GM19043 (cell line): ENCODE measurements around the gene USP14.

Source experiments
- ATAC-seq: cut with Tn5 transposase; IDR thresholded peaks from one replicate; pipeline ENCODE4 v1.9.1; 2021; ENCODE audit warnings: low read depth; ENCODE audit not compliant: unreplicated experiment

Gene USP14

DNA sequence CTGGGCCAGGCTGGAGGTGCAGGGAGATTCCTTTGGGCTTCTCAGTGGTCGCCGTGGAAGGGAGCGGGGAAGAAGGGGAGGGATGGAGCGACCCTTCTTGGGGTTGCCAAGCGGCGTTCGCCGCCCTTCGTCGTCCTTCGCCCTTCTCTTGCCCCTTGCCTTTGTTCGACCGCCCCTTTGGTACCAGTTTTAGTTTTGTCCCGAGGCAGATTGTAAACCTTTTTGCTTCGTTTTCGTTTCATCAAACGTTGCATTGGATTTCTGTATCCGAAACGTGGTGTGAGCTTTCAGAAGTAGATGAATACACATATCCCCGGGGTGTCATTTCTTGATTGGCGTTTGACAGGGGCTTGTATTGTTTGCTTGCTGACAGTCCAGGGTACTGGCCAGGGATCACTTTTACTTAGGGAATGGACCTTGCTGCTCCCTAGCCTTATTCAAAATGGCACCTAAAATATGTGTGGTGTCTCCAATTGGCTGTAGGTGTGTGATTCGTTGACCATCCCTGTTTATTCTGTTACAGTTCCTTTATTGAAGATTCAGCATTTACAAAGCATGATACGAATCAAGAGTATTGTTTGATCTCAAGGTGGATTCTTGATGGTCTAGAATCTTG lies 788 bp downstream of the USP14 start:
- no peak for ATAC-seq

- ATAC-seq: no peak
These were observed 1.6 kb downstream of the USP14 start for GRCh38 chr18:159933-160332.

GRCh38 chr18:160831-161570 lies 2.6 kb downstream of the USP14 start:
- ATAC-seq: no peak

GRCh38 chr18:172361-172760 lies 14.0 kb downstream of the USP14 start:
- ATAC-seq: no peak

- ATAC-seq: no peak
These were observed 21.1 kb downstream of the USP14 start for GRCh38 chr18:179499-179898.

- ATAC-seq: no peak
These were observed 23.4 kb downstream of the USP14 start for GRCh38 chr18:181711-182110.

GRCh38 chr18:183769-184168 lies 25.4 kb downstream of the USP14 start:
- ATAC-seq: no peak

DNA sequence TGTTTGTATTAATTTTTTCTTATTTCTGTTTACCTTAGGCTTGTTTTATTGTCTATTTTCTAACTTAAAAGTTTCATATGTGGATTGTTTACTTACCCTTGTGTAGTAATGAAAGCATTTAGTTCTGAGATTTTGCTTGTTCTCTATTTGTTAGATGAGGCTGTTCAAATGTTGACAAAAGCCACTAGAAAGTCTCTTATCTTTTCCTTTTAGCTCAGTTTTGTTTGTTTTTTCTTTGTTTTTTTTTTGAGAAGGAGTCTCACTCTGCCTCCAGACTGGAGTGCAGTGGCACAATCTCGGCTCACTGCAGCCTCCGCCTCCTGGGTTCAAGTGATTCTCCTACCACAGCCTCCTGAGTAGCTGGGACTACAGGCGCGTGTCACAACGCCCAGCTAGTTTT lies 30.9 kb downstream of the USP14 start:
- ATAC-seq: no peak

GRCh38 chr18:191725-192124 lies 33.4 kb downstream of the USP14 start:
- ATAC-seq: no peak

GRCh38 chr18:192801-193200 lies 34.4 kb downstream of the USP14 start:
- ATAC-seq: no peak

DNA sequence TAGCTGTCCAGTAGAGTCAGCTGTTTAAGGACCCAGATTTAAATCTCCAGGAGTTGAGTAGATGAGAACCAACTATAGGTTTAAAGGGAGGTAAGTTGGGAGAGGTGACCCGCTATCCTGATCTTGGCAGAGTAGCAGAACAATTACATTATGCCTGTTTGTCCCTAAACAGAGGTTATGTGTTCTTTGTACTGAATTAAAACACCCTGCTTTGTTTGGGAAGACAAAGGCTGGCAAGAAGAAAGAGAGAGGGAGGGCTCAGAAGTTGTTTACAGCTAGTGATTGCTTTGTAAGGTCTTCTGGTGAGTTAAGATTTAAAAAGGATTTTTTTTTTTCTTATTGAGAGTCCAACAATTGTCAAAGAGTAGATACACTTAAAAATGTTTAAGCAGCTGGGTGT lies 37.3 kb downstream of the USP14 start:
- ATAC-seq: no peak

GRCh38 chr18:199214-199613 lies 40.9 kb downstream of the USP14 start:
- no peak for ATAC-seq

GRCh38 chr18:199768-200167 lies 41.4 kb downstream of the USP14 start:
- ATAC-seq: no peak

- ATAC-seq: no peak
These were observed 51.7 kb downstream of the USP14 start for GRCh38 chr18:210075-210474.

DNA sequence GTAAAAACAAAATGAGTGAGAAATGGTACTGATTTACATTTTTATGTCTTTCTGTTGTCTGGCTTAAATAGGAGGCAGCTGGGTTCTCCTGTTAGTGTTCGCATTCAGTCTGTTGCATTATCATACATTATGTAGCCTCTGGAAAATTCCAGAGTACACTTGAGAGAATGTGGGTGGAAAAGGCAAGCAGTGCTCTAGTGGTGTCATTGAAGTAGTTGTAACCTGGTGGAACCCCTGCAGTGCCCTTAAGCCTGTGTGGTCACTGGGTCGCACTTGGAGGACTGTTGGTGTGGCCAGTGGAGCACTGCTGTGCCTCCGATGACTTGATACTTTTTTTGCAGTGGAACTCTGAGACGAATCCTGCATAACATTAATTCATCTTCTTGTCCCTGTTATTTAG lies 52.4 kb downstream of the USP14 start:
- ATAC-seq: no peak

GRCh38 chr18:211582-211981 lies 53.2 kb downstream of the USP14 start:
- no peak for ATAC-seq

DNA sequence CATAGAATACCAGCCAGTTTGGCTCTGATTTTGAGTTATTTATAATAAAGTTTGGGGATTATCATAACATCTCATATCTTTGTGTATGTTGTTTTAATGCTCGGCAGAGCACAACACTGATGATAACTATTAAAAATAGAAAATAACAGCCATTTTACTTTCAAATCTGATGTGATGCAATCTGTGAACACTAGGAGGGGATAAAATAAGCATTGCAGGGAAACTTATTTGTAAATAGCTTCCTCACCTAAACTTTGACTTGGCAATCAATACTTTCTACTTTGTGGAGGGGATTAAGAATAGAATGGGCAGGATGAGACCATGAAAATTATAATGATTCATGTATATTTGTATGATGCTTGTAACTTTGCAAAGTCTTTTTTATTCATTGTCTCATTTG lies 54.4 kb downstream of the USP14 start:
- ATAC-seq: no peak

DNA sequence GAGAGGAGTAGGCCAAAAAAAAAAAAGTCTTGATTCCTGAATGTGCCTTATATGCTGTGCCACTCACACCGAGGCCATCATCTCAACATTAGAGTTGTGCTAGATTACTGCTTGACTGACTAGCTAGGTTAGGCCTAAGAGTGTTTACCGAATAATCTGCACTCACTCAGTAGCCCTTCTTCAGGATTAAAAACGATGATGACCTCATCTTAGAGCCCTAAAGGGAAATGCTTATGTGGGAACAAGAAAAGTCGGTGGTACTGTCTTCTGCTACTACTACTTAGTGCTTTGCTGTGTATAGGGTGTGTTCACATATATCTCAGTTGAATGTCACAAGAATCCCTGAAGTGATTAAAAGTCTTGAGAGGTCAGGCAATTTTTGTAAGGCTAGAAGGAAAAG lies 55.1 kb downstream of the USP14 start:
- no peak for ATAC-seq

GRCh38 chr18:213966-214365 lies 55.6 kb downstream of the USP14 start:
- no peak for ATAC-seq

- ATAC-seq: no peak
These were observed 57.2 kb downstream of the USP14 start for GRCh38 chr18:215448-216010.

GRCh38 chr18:217532-218336 lies 59.4 kb downstream of the USP14 start:
- no peak for ATAC-seq
